Fibroblast of mammary gland (primary cell): ENCODE measurements around the gene SGSM1.
"Not testable (repeated sequence)": the region's sequence is repeated elsewhere in the genome, so short reads cannot be mapped to it uniquely, and the experiment has no call there.

Experiments
- DNase-seq: peaks from one replicate; pipeline ENCODE4 v3.0.0-alpha.2; 2010; ENCODE audit warnings: low read depth
- H3K4me3 ChIP-seq: 2 replicates; pipeline ENCODE4 v1.5.1; 2011; ENCODE audit warnings: low read depth, mild to moderate bottlenecking, low read length, moderate library complexity; ENCODE audit not compliant: control insufficient read depth
- CTCF ChIP-seq: conservative IDR thresholded peaks from 2 replicates; pipeline ENCODE4 v1.5.1; 2011; ENCODE audit warnings: low read depth, low read length, inconsistent platforms; ENCODE audit not compliant: control insufficient read depth, insufficient read depth

SGSM1 gene

GRCh38 chr22:24887260-24887659, 81.2 kb downstream of the SGSM1 start:
- no peak for DNase-seq
- no peak for TF ChIP-seq CTCF
- H3K4me3 ChIP-seq: no peak overlapping the region

- no peak for DNase-seq
- no peak overlapping the region for H3K4me3 ChIP-seq
- TF ChIP-seq CTCF: no peak
Observed at GRCh38 chr22:24893341-24894070, 87.5 kb downstream of the SGSM1 start.

- no peak overlapping the region for H3K4me3 ChIP-seq
- peak; percentile 95 for DNase-seq
- no peak for TF ChIP-seq CTCF
Observed at GRCh38 chr22:24894220-24894975, 88.4 kb downstream of the SGSM1 start.

GRCh38 chr22:24894998-24895397, 89.0 kb downstream of the SGSM1 start:
- no peak for TF ChIP-seq CTCF
- no peak overlapping the region for H3K4me3 ChIP-seq
- DNase-seq: peak; percentile 62

GRCh38 chr22:24901448-24901847, 95.4 kb downstream of the SGSM1 start:
- DNase-seq: no peak
- H3K4me3 ChIP-seq: no peak overlapping the region
- no peak for TF ChIP-seq CTCF

- no peak for TF ChIP-seq CTCF
- H3K4me3 ChIP-seq: no peak overlapping the region
- DNase-seq: no peak
Observed at GRCh38 chr22:24905909-24906308, 99.9 kb downstream of the SGSM1 start.

GRCh38 chr22:24907101-24907500, 101.1 kb downstream of the SGSM1 start:
- not testable (repeated sequence) for H3K4me3 ChIP-seq

More at GRCh38 chr22:24907101-24907500, 101.1 kb downstream of the SGSM1 start:
- not testable (repeated sequence) for DNase-seq
